HepG2 (cell line): ENCODE data around the gene SCN9A. TPM values are rescaled to one million over a fixed set of nuclear protein-coding genes. Genes with fewer than 3 reads are reported as not detected.

Experiments
- ARNT2 ChIP-seq: sonication (generic); formaldehyde crosslinking; IDR thresholded peaks from 2 replicates; pipeline ENCODE4 v1.8.0; 2022; ENCODE audit warnings: mild to moderate bottlenecking, low read depth, missing genetic modification reagents, moderate library complexity
- FOXA3 ChIP-seq: IDR thresholded peaks from 2 replicates; pipeline ENCODE4 v1.6.1; 2016; ENCODE audit warnings: missing genetic modification reagents, missing compliant biosample characterization
- FOXP1 ChIP-seq, 2 experiments: fragments of 450-650 bp in 1 of 2; IDR thresholded peaks; 2 replicates each; pipeline ENCODE4 v1.6.1; 2017 to 2018; ENCODE audit warnings: antibody characterized with exemption in 1 of 2
- GATAD2A ChIP-seq: IDR thresholded peaks from 2 replicates; pipeline ENCODE4 v1.6.1; 2016
- KAT2B ChIP-seq: fragments of 150-350 bp; IDR thresholded peaks from 2 replicates; pipeline ENCODE4 v1.6.1; 2014; ENCODE audit warnings: low read depth, low read length, borderline replicate concordance
- KLF11 ChIP-seq: IDR thresholded peaks from 2 replicates; pipeline ENCODE4 v1.6.1; 2016; ENCODE audit warnings: missing compliant biosample characterization
- MAF1 ChIP-seq: sonication (generic); formaldehyde crosslinking; IDR thresholded peaks from 2 replicates; pipeline ENCODE4 v1.5.0; 2020; ENCODE audit warnings: missing genetic modification reagents, borderline replicate concordance
- MNT ChIP-seq: fragments of 450-650 bp; IDR thresholded peaks from 2 replicates; pipeline ENCODE4 v1.6.1; 2016
- MXI1 ChIP-seq: IDR thresholded peaks from 3 replicates; pipeline ENCODE4 v1.6.1; 2012; ENCODE audit warnings: low read depth, low read length, inconsistent platforms, borderline replicate concordance
- NFIC ChIP-seq: IDR thresholded peaks from 2 replicates; pipeline ENCODE4 v1.6.1; 2012; ENCODE audit warnings: mild to moderate bottlenecking, low read length, inconsistent platforms
- ONECUT2 ChIP-seq: sonication (generic); formaldehyde crosslinking; IDR thresholded peaks from 2 replicates; pipeline ENCODE4 v1.4.0; 2020; ENCODE audit warnings: missing genetic modification reagents
- PAXIP1 ChIP-seq: sonication (generic); formaldehyde crosslinking; conservative IDR thresholded peaks from 2 replicates; pipeline ENCODE4 v1.4.0; 2020; ENCODE audit warnings: mild to moderate bottlenecking, missing genetic modification reagents, moderate library complexity
- RAD51 ChIP-seq: fragments of 450-650 bp; IDR thresholded peaks from 2 replicates; pipeline ENCODE4 v1.6.1; 2016; ENCODE audit warnings: borderline replicate concordance
- RORA ChIP-seq: sonication (generic); formaldehyde crosslinking; IDR thresholded peaks from 2 replicates; pipeline ENCODE4 v1.5.0; 2020; ENCODE audit warnings: mild to moderate bottlenecking, missing genetic modification reagents, moderate library complexity
- TOE1 ChIP-seq: sonication (generic); formaldehyde crosslinking; IDR thresholded peaks from 2 replicates; pipeline ENCODE4 v1.4.0; 2020; ENCODE audit warnings: mild to moderate bottlenecking, missing genetic modification reagents
- ZHX1 ChIP-seq: sonication (generic); formaldehyde crosslinking; IDR thresholded peaks from 2 replicates; pipeline ENCODE4 v1.8.1; 2022; ENCODE audit warnings: low read depth, mild to moderate bottlenecking, missing genetic modification reagents
- ZMAT3 ChIP-seq: sonication (generic); formaldehyde crosslinking; conservative IDR thresholded peaks from 2 replicates; pipeline ENCODE4 v1.7.0; 2021; ENCODE audit warnings: missing genetic modification reagents
- ZMYM3 ChIP-seq: sonication (generic); formaldehyde crosslinking; IDR thresholded peaks from 2 replicates; pipeline ENCODE4 v1.5.1; 2020; ENCODE audit warnings: mild to moderate bottlenecking, missing genetic modification reagents
- ZMYM4 ChIP-seq: sonication (generic); formaldehyde crosslinking; IDR thresholded peaks from 2 replicates; pipeline ENCODE4 v1.8.1; 2023; ENCODE audit warnings: mild to moderate bottlenecking, missing genetic modification reagents
- ZNF160 ChIP-seq: sonication (generic); formaldehyde crosslinking; IDR thresholded peaks from 2 replicates; pipeline ENCODE4 v1.8.0; 2022; ENCODE audit warnings: mild to moderate bottlenecking, inconsistent platforms, missing genetic modification reagents
- ZNF282 ChIP-seq: fragments of 450-650 bp; IDR thresholded peaks from 2 replicates; pipeline ENCODE4 v1.6.1; 2018; ENCODE audit not compliant: partially characterized antibody
- ZNF34 ChIP-seq: sonication (generic); formaldehyde crosslinking; IDR thresholded peaks from 2 replicates; pipeline ENCODE4 v1.4.0; 2020; ENCODE audit warnings: mild to moderate bottlenecking, missing genetic modification reagents, borderline replicate concordance
- ZNF431 ChIP-seq: sonication (generic); formaldehyde crosslinking; IDR thresholded peaks from 2 replicates; pipeline ENCODE4 v1.9.0; 2022; ENCODE audit warnings: missing genetic modification reagents, low read depth, mild to moderate bottlenecking, borderline replicate concordance
- ZNF577 ChIP-seq: sonication (generic); formaldehyde crosslinking; IDR thresholded peaks from 2 replicates; pipeline ENCODE4 v1.4.0; 2020; ENCODE audit warnings: mild to moderate bottlenecking, low read depth, missing genetic modification reagents, borderline replicate concordance
- polyA plus RNA-seq, 8 experiments: library from polyadenylated mRNA; depleted of rRNA in 3 of 8; stranded (reverse) in 7 of 8; unstranded in 1 of 8; fragments of >200 nt; fragmentation: Illumina TruSeq in 4 of 8; extraction: Trizol in 4 of 8; gene quantifications; 2 replicates each; pipeline versions ENCODE4 v1.2.1 to v1.2.3, GENCODE V29; 2011 to 2016; ENCODE audit warnings: low read depth in 4 of 8, missing spikeins in 1 of 8, mixed read lengths in 1 of 8; ENCODE audit not compliant: insufficient read depth in 1 of 8
- total RNA-seq, 5 experiments: library from RNA; depleted of rRNA; stranded (reverse); fragments of >200 nt; fragmentation: Illumina TruSeq; extraction: Trizol; gene quantifications; 2 replicates each; pipeline ENCODE4 v1.2.3, GENCODE V29; 2016; ENCODE audit warnings: low read depth in 1 of 5

SCN9A gene
- total and polyA plus RNA-seq, 2 of the 13 experiments (the other 11 are each of a cell fraction or from before 2014, with no cell fraction given), result 15.3 to 24.3 TPM

GRCh38 chr2:166242309-166242708 is 133.4 kb downstream of the SCN9A start (continued):
- no peak for TF ChIP-seq MXI1
- TF ChIP-seq KLF11 (CRISPR knock-in tag), result no peak
- no peak for TF ChIP-seq ZNF282
- no peak for TF ChIP-seq ARNT2
- TF ChIP-seq ONECUT2 (CRISPR knock-in tag), result peak; percentile 41; the same call in 1 of the 2 replicates
- TF ChIP-seq MAF1 (CRISPR knock-in tag), result no peak
- no peak for TF ChIP-seq ZMYM3 (CRISPR knock-in tag)
- peak; percentile 93 for TF ChIP-seq KAT2B
- peak; percentile 37; the same call in 1 of the 2 replicates for TF ChIP-seq PAXIP1 (CRISPR knock-in tag)
- no peak for TF ChIP-seq RORA (CRISPR knock-in tag)
- TF ChIP-seq ZNF577 (CRISPR knock-in tag), result no peak
- no peak for TF ChIP-seq RAD51
- no peak for TF ChIP-seq MNT
- TF ChIP-seq ZHX1 (CRISPR knock-in tag), result no peak
- 0 out of 2 replicates have a peak, but pooled peaks have one; percentile 23 for TF ChIP-seq NFIC
- TF ChIP-seq TOE1 (CRISPR knock-in tag), result no peak
- 0 out of 2 replicates have a peak, but pooled peaks have one; percentile 8 for TF ChIP-seq FOXA3 (CRISPR knock-in tag)
- TF ChIP-seq ZNF34 (CRISPR knock-in tag), result no peak
- TF ChIP-seq ZMAT3 (CRISPR knock-in tag), result no peak
- no peak for TF ChIP-seq FOXP1 (IDR thresholded peaks at IDR 0.05)
- no peak for TF ChIP-seq FOXP1 (CRISPR knock-in tag; IDR thresholded peaks at IDR 0.05)
- no peak for TF ChIP-seq ZNF431
- no peak for TF ChIP-seq ZNF160 (CRISPR knock-in tag)
- TF ChIP-seq ZMYM4 (CRISPR knock-in tag), result peak; percentile 78
- TF ChIP-seq GATAD2A (CRISPR knock-in tag), result peak; percentile 63
